Measurements from ENCODE around the gene PASK.

- TF ChIP-seq CTCF (IDR thresholded peaks at IDR 0.05) (no peak), POLR2AphosphoS5 (IDR thresholded peaks at IDR 0.05) (no peak), POLR2A (IDR thresholded peaks at IDR 0.05) (no peak)
These were observed 11.0 kb upstream of the PASK start for GRCh38 chr2:241160318-241160717.

Measured in gastroesophageal sphincter (tissue), 3 donors.